ENCODE data around the gene ERBB2. TPM values are rescaled to one million over a fixed set of nuclear protein-coding genes. Genes with fewer than 3 reads are reported as not detected.

Gene ERBB2
- total and polyA plus RNA-seq, 10 of the 15 experiments (the other 5 are each of a cell fraction or from before 2014, with no cell fraction given): 0.39 to 7.0 (median 4.3) TPM

DNA sequence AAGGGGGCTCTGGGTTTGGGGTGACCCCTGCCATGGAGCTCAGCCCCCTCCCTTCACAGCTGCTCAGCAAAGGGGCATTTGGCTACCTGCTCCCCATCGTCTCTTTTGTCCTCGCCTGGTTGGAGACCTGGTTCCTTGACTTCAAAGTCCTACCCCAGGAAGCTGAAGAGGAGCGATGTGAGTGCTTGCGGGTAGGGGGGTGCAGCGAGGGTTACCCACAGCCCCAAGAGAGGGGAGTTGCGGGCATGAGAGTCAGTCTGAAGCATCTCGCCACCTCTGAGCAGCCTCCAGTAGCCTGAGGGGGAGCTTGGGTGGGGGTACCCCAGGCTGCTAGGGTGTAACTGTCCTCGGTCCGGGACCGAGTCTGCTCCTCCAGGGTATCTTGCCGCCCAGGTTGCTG lies 41.5 kb upstream of the ERBB2 start:
- no peak overlapping the region for H3K9ac ChIP-seq (ENCODE audit: control insufficient read depth, insufficient read depth, low read length)
- H3K4me3 ChIP-seq: no peak overlapping the region
- ChIA-PET POLR2A (no interaction called here), CTCF (interaction anchor here (1.1 to 2.1 kb wide), 2 partner anchors 34 to 37 kb away, joined by 4 to 6 read pairs; no protein-coding TSS in a partner anchor), RAD21 (ENCODE audit: unreplicated experiment) (no interaction called here), SMC1A (ENCODE audit: uncharacterized antibody, unreplicated experiment) (no interaction called here)
- no peaks in the 10 kb centered on the region for H3K9me3 ChIP-seq (replicated peaks; ENCODE audit: control insufficient read depth, insufficient read depth, low read length)
- WGBS (ENCODE audit: insufficient coverage, insufficient replicate concordance, low lambda C conversion rate, missing lambda C conversion rate): 99% methylated on average over 11 of the region's 11 CpGs
- DNase-seq (ENCODE audit: low read depth, low spot score) (no peak), FAIRE-seq (no peak), ATAC-seq (no peak)
- H3K36me3 ChIP-seq (ENCODE audit: control insufficient read depth in 2 of 2, insufficient read depth in 2 of 2, low read length in 1 of 2): peaks cover 16 to 28% of the 10 kb centered on the region in 2 experiments; a peak in 3 of 4 replicates
- no peaks in the 10 kb centered on the region for H3K27me3 ChIP-seq (replicated peaks in 1 of 2; ENCODE audit: control insufficient read depth in 2 of 2, insufficient read depth in 2 of 2, low read length in 1 of 2)
- H3K79me2 ChIP-seq (ENCODE audit: control insufficient read depth, insufficient read depth, low read length): no peaks in the 10 kb centered on the region; the same call in 1 of the 2 replicates
- no peaks in the 10 kb centered on the region for H4K20me1 ChIP-seq (ENCODE audit: control insufficient read depth, insufficient read depth)
- no peak overlapping the region for H3K4me2 ChIP-seq (ENCODE audit: control insufficient read depth, insufficient read depth)
- in situ Hi-C loops (cut with MboI) (no loop called here), intact Hi-C loops (cut with micrococcal nuclease; ENCODE audit: unreplicated experiment) (no loop called here)
- H2AFZ ChIP-seq (ENCODE audit: control insufficient read depth, low read depth, low read length): no peak overlapping the region
- H3K4me1 ChIP-seq (ENCODE audit: control insufficient read depth, insufficient read depth, low read length): peaks cover 6% of the 10 kb centered on the region; the same call in 1 of the 2 replicates
- no TSS peak for BruUV-seq (replicated peaks)
- H3K27ac ChIP-seq (ENCODE audit: control insufficient read depth, insufficient read depth): no peak overlapping the region
- TF ChIP-seq ZNF592 (IDR thresholded peaks at IDR 0.05) (no peak), FOXK2 (IDR thresholded peaks at IDR 0.05) (no peak), CHD1 (IDR thresholded peaks at IDR 0.05; ENCODE audit: low read depth, low read length) (no peak), TBL1XR1 (IDR thresholded peaks at IDR 0.05; ENCODE audit: low read depth, low read length) (no peak), PRDM15 (CRISPR knock-in tag; IDR thresholded peaks at IDR 0.05) (no peak), SP1 (IDR thresholded peaks at IDR 0.05; ENCODE audit: low read depth, low read length) (no peak), MYC (IDR thresholded peaks at IDR 0.05; ENCODE audit: insufficient read depth, insufficient read length, insufficient replicate concordance, low read length, severe bottlenecking) (no peak), WRNIP1 (IDR thresholded peaks at IDR 0.05; ENCODE audit: borderline replicate concordance, low read depth, low read length) (no peak), NR2C1 (IDR thresholded peaks at IDR 0.05) (no peak), HDAC6 (IDR thresholded peaks at IDR 0.05; ENCODE audit: unreplicated experiment) (no peak), RUNX3 (IDR thresholded peaks at IDR 0.05; ENCODE audit: low read length) (no peak)
- TF ChIP-seq, protein P1, sequence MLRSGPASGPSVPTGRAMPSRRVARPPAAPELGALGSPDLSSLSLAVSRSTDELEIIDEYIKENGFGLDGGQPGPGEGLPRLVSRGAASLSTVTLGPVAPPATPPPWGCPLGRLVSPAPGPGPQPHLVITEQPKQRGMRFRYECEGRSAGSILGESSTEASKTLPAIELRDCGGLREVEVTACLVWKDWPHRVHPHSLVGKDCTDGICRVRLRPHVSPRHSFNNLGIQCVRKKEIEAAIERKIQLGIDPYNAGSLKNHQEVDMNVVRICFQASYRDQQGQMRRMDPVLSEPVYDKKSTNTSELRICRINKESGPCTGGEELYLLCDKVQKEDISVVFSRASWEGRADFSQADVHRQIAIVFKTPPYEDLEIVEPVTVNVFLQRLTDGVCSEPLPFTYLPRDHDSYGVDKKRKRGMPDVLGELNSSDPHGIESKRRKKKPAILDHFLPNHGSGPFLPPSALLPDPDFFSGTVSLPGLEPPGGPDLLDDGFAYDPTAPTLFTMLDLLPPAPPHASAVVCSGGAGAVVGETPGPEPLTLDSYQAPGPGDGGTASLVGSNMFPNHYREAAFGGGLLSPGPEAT (IDR thresholded peaks at IDR 0.05; ENCODE audit: low read depth): no peak
- TF ChIP-seq, protein P2, sequence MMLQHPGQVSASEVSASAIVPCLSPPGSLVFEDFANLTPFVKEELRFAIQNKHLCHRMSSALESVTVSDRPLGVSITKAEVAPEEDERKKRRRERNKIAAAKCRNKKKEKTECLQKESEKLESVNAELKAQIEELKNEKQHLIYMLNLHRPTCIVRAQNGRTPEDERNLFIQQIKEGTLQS (IDR thresholded peaks at IDR 0.05; ENCODE audit: borderline replicate concordance, extremely low read depth, low read depth, low read length): no peak
- TF ChIP-seq, protein P3, sequence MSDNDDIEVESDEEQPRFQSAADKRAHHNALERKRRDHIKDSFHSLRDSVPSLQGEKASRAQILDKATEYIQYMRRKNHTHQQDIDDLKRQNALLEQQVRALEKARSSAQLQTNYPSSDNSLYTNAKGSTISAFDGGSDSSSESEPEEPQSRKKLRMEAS (IDR thresholded peaks at IDR 0.05; ENCODE audit: low read depth, low read length): no peak
